Activated CD8-positive, alpha-beta memory T cell treated with anti-CD3 and anti-CD28 coated beads for 36 hours (primary cell): ENCODE measurements around the gene CMTM3. TPM values are rescaled to one million over a fixed set of nuclear protein-coding genes. Genes with fewer than 3 reads are reported as not detected.
"Not testable (repeated sequence)": the region's sequence is repeated elsewhere in the genome, so short reads cannot be mapped to it uniquely, and the experiment has no call there.

ENCODE experiments used
- CTCF ChIA-PET: fragments of 350-600 bp; sonication (Branson Sonifier 250); formaldehyde crosslinking; loops from one replicate; lab custom pipeline; 2021; ENCODE audit warnings: antibody characterized with exemption; lab: Charles Lee
- POLR2A ChIA-PET: fragments of 350-600 bp; sonication (Branson Sonifier 250); formaldehyde crosslinking; loops from one replicate; lab custom pipeline; 2021; ENCODE audit warnings: antibody characterized with exemption; lab: Charles Lee
- total RNA-seq, 2 experiments: library from RNA; stranded (reverse); gene quantifications; one replicate each; pipeline ENCODE4 v1.2.3, GENCODE V29; 2021

The CMTM3 gene
- 10 to 100 TPM; 66.8 to 67.4 TPM for total RNA-seq

DNA sequence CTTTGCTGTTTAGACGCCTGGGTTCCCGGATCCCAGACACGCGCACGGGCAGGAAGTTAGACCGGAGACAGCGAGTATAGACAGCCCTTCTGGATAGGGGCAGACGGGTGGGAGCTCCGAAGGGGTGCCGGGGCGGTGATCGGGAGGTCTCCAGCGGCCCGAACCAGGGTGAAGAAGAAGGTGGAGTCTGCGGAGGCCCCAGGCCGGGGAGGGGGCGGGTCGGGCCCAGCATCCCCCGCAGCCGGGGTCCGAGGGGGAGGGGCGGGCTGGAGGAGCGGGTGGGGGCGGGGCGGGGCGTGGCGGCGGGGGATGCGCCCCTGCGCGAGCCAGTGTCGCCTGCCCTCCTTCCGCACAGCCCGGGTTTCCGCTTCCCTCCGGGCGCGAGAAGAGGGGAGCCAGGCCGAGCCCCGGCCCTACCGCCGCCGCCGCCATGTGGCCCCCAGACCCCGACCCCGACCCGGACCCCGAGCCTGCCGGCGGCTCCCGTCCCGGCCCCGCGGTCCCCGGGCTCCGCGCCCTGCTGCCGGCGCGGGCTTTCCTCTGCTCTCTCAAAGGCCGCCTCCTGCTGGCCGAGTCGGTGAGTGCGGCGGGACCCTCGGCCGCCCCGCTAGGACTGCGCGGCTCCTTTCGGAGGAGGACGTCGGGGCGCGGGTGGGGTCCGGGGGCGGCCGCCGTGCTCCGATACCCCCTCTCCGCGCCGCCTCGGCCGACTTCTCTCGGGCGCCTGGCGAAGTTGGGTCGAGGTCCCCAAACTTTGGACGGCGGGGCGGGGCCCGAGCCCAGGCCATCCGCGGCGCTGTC is at the start of gene CMTM3:
CMTM3 (plus strand) TSS at position 329 of the 801 bp plus-strand sequence; CDS start at position 431, 102 bp downstream.
- POLR2A ChIA-PET = interaction anchor here (0.6 to 1.8 kb wide), 6 partner anchors 14 to 126 kb away, joined by 3 to 9 read pairs (median 4); no protein-coding TSS in a partner anchor

DNA sequence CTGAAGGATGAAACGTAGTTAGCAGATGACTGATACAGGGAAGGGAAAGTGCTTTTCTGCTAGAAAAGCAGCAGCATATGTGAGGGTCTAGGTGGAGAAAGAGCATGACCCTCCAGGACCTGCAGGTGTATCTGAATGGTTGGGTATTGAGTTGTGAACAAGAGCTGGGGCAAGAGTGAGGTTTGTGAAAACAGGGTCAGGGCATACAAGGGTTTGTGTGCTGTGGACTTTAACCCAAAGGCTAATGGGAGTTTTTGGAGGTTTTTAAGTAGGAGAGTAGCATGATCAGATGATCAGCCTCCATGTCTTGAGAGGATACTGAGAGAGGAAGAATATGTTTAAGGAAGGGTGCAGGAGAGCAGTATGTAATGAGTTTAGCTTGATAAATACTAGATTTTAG is 44.4 kb upstream of the CMTM3 start:
- POLR2A ChIA-PET = interaction anchor here (0.8 kb wide), 1 partner anchor 38 kb away, joined by 5 read pairs; no protein-coding TSS in a partner anchor
- CTCF ChIA-PET = interaction anchor here (0.6 kb wide), 1 partner anchor 203 kb away, joined by 3 read pairs; no protein-coding TSS in a partner anchor

More for the DNA sequence above, at the start of gene CMTM3:
- CTCF ChIA-PET = interaction anchor here (1.0 to 2.5 kb wide), 8 partner anchors 8 to 198 kb away, joined by 3 to 18 read pairs (median 4); no protein-coding TSS in a partner anchor

DNA sequence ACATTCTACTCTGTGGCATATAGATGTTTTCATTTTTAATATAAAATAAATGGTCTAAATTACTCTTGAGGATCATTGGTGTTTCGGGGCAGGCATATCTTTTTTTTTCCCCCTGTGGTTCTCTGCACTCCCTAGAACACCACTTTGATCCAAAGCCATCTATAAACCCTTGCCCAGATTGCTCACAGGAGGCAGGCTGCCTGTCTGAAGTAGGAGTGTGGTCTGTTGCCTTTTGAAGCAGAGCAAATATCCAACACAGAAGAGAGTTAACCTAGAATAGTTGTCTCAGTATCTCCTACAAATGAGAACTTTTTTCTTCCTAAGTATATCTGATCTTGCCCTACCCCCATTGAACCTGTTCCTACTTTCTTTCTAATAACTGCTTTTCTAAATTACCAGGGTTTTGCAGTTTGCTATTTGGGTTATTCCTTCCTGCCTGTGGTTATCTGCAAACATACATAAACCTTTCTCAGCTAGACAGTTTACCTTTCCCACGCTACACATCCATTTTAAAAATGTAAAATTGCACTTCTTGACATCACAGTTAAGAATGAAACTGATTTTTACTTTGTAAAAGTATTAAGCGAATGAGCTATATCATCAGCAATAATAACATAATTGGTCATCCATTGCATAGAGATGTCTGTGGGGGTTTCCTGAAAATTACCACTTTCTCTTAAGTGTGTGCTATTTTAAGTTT is 43.0 kb upstream of the CMTM3 start:
- CTCF ChIA-PET = interaction anchor here (3.5 to 4.1 kb wide), 3 partner anchors 39 to 47 kb away, joined by 14 to 32 read pairs (median 18); partner anchors contain the start of gene CMTM3
- POLR2A ChIA-PET = no interaction called here

GRCh38 chr16:66562409-66562808 is 42.1 kb upstream of the CMTM3 start:
- CTCF ChIA-PET = interaction anchor here (1.0 to 4.1 kb wide), 7 partner anchors 8 to 46 kb away, joined by 3 to 32 read pairs (median 11); partner anchors contain the start of genes CKLF and CMTM3
- POLR2A ChIA-PET = interaction anchor here (1.2 kb wide), 1 partner anchor 10 kb away, joined by 6 read pairs; the partner anchor contains the start of gene CKLF

DNA sequence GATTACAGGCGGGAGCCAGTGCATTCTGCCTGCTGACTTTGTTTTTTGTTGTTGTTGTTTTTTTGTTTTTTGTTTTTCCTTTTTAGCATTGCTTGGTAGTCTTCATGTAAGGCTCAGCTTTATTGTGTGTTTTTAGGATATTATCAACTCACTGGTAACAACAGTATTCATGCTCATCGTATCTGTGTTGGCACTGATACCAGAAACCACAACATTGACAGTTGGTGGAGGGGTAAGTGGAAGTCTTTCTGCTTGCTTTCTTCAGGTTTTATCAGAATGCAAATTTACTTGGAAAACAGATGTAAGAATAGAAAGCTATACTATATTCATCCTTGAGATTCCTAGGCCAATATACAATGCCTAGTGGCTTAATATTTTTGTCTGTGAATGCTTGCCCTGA is 41.5 kb upstream of the CMTM3 start:
- ChIA-PET POLR2A (interaction anchor here (1.0 to 1.7 kb wide), 4 partner anchors 11 to 46 kb away, joined by 3 to 7 read pairs (median 5); partner anchors contain the start of gene CKLF), CTCF (interaction anchor here (1.0 to 4.1 kb wide), 10 partner anchors 9 to 156 kb away, joined by 3 to 32 read pairs (median 8); partner anchors contain the start of genes CKLF and CMTM3)

GRCh38 chr16:66563574-66564334 is 40.8 kb upstream of the CMTM3 start:
- POLR2A ChIA-PET = interaction anchor here (0.7 to 1.7 kb wide), 10 partner anchors 12 to 48 kb away, joined by 3 to 7 read pairs (median 3); partner anchors contain the start of genes CKLF, CMTM2 and CMTM3
- CTCF ChIA-PET = interaction anchor here (0.5 to 4.1 kb wide), 12 partner anchors 9 to 157 kb away, joined by 3 to 32 read pairs (median 6); partner anchors contain the start of genes CKLF, CMTM2 and CMTM3

DNA sequence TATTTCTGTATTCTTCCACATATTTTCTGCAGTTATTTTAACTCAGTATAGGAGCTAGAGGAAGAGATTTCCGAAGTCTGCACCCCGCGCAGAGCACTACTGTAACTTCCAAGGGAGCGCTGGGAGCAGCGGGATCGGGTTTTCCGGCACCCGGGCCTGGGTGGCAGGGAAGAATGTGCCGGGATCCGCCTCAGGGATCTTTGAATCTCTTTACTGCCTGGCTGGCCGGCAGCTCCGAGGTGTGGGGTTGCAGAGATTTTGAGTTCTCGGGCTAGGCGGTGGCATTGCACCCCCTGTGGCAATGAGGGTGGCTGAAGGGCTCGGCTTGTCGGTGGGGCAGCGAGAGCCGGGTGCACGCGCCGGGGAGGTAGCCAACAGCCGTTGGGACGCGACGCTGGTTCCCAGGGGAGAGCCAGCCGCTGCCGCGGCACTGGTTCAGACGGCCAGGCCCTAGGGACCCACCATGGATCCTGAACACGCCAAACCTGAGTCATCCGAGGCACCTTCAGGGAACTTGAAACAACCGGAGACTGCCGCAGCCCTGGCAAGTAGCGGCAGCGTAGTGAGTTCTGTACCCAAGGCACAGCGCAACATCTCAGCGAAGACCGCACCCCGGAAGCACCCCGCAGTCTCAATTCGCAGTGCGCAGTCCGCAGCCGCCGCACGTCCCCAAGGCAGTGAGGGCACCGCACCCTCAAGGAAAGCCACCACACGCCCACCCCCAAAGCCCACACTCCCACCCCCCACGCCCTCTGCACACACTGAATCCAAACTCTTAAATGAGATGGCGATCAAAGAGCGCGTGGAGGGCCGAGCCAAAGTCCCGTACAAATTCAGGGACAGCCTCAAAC is 38.2 kb upstream of the CMTM3 start, which contains the start of gene CMTM1:
CMTM1 (plus strand) TSS at position 389 of the 851 bp plus-strand sequence; CDS start at position 464, 75 bp downstream.
- POLR2A ChIA-PET = no interaction called here
- CTCF ChIA-PET = no interaction called here

GRCh38 chr16:66567270-66567669 is 37.2 kb upstream of the CMTM3 start:
- CTCF ChIA-PET, POLR2A ChIA-PET: not testable (repeated sequence)

DNA sequence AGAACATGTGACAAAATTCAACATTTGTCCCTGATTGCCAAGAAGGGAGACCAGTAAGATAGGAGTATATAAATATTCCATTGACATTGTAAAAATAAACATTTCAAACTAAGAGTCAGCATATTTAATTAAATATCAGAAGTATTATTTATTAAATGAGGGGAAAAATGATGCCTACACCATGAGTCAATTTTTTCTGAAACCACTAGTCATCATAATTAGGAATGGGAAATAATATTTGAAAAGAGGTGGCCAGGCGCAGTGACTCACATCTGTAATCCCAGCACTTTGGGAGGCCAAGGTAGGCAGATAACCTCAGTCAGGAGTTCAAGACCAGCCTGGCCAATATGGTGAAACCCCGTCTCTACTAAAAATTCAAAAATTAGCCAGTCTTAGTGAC is 36.1 kb upstream of the CMTM3 start:
- ChIA-PET POLR2A (no interaction called here), CTCF (no interaction called here)

- POLR2A ChIA-PET = no interaction called here
- CTCF ChIA-PET = no interaction called here
These were observed 35.4 kb upstream of the CMTM3 start for GRCh38 chr16:66569131-66569530.

GRCh38 chr16:66569827-66570405 is 34.6 kb upstream of the CMTM3 start:
- ChIA-PET CTCF (no interaction called here), POLR2A (no interaction called here)

DNA sequence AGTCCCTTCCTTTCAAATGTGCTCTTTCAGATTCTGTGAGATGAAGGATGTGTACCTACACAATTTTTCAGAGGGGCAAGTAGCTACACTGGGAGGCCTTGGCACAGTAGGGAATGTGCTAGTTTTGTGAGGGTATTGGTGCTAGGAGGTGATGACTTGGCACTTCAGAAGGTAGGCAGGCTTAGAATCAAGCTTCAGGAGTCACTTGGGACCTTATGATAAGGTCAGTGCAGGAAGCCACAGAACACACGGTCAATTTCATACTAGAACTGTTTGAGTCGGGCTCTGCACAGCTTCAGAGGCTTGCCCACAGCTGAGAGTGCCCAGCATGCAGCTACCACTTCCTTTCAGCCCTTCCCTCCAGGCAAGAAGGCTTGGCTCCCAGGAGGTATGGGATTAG is 32.1 kb upstream of the CMTM3 start:
- ChIA-PET POLR2A (no interaction called here), CTCF (interaction anchor here (1.2 kb wide), 1 partner anchor 9 kb away, joined by 5 read pairs; no protein-coding TSS in a partner anchor)

DNA sequence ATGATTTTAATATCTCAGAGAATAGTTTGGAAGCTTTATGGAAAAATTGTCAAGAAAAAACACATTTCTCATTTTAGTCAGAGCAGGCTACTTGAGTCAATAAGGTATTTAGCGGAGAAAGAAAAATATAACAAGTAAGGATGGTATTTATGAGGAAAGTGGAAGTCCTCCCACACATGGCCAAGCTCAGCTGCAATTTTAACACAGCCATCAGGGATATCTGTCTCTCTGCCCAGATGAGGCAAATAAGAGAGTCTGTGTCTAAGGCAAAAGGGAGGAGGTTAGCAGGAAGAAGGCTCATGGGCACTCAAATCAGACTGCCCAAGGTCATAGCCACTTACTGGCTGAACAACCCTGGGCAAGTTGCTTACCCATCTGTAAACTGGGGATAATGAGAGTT is 30.4 kb upstream of the CMTM3 start:
- ChIA-PET POLR2A (no interaction called here), CTCF (interaction anchor here (1.4 kb wide), 1 partner anchor 34 kb away, joined by 4 read pairs; no protein-coding TSS in a partner anchor)

GRCh38 chr16:66574531-66574930 is 30.0 kb upstream of the CMTM3 start:
- CTCF ChIA-PET = interaction anchor here (1.4 to 1.8 kb wide), 2 partner anchors 15 to 34 kb away, joined by 4 to 7 read pairs; no protein-coding TSS in a partner anchor
- POLR2A ChIA-PET = no interaction called here

DNA sequence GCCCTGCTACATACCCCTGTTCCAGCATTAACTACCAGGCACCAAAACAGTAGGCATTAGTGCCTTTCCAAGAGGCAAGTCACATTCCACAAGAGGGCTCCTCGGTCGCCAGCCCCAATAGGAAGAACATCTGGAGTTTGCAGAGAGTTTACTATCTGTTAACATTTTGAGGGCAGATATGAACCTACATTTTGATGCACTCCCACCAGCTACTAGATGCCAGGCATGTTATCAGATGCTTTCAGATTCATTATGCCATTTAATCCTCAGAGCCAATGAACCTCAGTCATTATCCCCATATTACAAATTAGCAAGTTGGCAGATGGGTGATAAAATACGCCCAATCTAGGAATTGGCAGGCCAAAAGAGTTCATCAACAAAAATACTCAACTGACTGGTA is 29.4 kb upstream of the CMTM3 start:
- POLR2A ChIA-PET = no interaction called here

DNA sequence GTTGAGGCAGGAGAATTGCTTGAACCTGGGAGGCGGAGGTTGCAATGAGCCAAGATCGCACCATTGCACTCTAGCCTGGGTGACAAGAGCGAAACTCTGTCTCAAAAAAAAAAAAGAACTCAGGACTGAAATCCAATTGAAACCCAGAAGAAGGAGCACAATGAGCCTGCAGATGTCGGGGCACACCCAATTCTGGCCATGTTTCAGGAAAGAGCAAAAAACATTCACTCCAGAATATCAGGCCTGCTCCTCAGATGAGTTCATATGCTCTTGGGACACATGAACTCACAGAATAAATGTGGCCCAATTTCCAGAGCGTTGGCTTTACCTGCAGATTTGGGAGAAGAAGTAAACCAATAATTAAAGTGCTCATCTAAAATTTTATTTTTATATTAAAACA is 28.2 kb upstream of the CMTM3 start:
- POLR2A ChIA-PET = no interaction called here
- CTCF ChIA-PET = interaction anchor here (1.8 kb wide), 1 partner anchor 14 kb away, joined by 7 read pairs; no protein-coding TSS in a partner anchor

More for the DNA sequence above, 29.4 kb upstream of the CMTM3 start:
- CTCF ChIA-PET = interaction anchor here (1.8 kb wide), 1 partner anchor 15 kb away, joined by 7 read pairs; no protein-coding TSS in a partner anchor
